Thoracic aorta (tissue), 2 donors: Measurements from ENCODE around the gene INSR. TPM values are rescaled to one million over a fixed set of nuclear protein-coding genes. Genes with fewer than 3 reads are reported as not detected.
"Not testable (repeated sequence)": the region's sequence is repeated elsewhere in the genome, so short reads cannot be mapped to it uniquely, and the experiment has no call there.

Source experiments
- ATAC-seq: fragments of 150-250 bp; one replicate; pipeline ENCODE4 v1.8.0; 2017; ENCODE audit warnings: low read depth; ENCODE audit not compliant: insufficient number of reproducible peaks, low FRiP score
- DNase-seq: peaks from one replicate; pipeline ENCODE4 v3.0.0-alpha.2; 2020; ENCODE audit warnings: low spot score
- H3K27ac ChIP-seq, 2 donors: fragments of 200-600 bp; sonication (generic); 1 replicate in 1 of 2; 2 replicates in 1 of 2; pipeline ENCODE4 v1.5.1; 2016; ENCODE audit warnings: mild to moderate bottlenecking in 2 of 2, moderate library complexity in 2 of 2
- H3K27me3 ChIP-seq: fragments of 200-600 bp; sonication (generic); replicated peaks from 2 replicates; pipeline ENCODE4 v1.6.0; 2016; ENCODE audit warnings: mild to moderate bottlenecking; ENCODE audit not compliant: insufficient read depth
- H3K36me3 ChIP-seq: fragments of 200-600 bp; sonication (generic); one replicate; pipeline ENCODE4 v1.5.1; 2016
- H3K4me1 ChIP-seq, 2 donors: fragments of 200-600 bp; sonication (generic); 1 replicate in 1 of 2; 2 replicates in 1 of 2; pipeline versions ENCODE4 v1.5.1 to v1.6.0; 2016; ENCODE audit warnings: low read depth in 2 of 2, mild to moderate bottlenecking in 1 of 2; ENCODE audit not compliant: control insufficient read depth in 1 of 2
- H3K4me3 ChIP-seq: fragments of 200-600 bp; sonication (generic); 2 replicates; pipeline ENCODE4 v1.5.1; 2016; ENCODE audit warnings: mild to moderate bottlenecking
- H3K9me3 ChIP-seq: fragments of 200-600 bp; sonication (generic); 2 replicates; pipeline ENCODE4 v1.5.1; 2016
- CTCF ChIP-seq: fragments of 200-600 bp; sonication (generic); IDR thresholded peaks from one replicate; pipeline ENCODE4 v1.5.1; 2019; ENCODE audit warnings: antibody characterized with exemption
- total RNA-seq, 2 donors: library from RNA; depleted of rRNA; stranded (reverse); fragments of >200 nt; gene quantifications; one replicate each; pipeline versions ENCODE4 v1.1.0 to v1.2.3, GENCODE V29; 2016

The INSR gene
- total RNA-seq, 2 donors from 2014 or later = 102 to 116 TPM

- TF ChIP-seq CTCF = no peak
- H3K4me1 ChIP-seq = peaks cover 7 to 35% of the 10 kb centered on the region in 2 donors
- H3K27ac ChIP-seq = no peak overlapping the region
- no peaks in the 10 kb centered on the region for H3K36me3 ChIP-seq
- DNase-seq (no peak), ATAC-seq (no peak)
- H3K4me3 ChIP-seq = no peak overlapping the region
- H3K27me3 ChIP-seq = no peaks in the 10 kb centered on the region
- no peaks in the 10 kb centered on the region for H3K9me3 ChIP-seq
These were observed 64.5 kb downstream of the INSR start for GRCh38 chr19:7229735-7230134.

GRCh38 chr19:7228935-7229541 lies 65.2 kb downstream of the INSR start:
- H3K4me3 ChIP-seq = no peak overlapping the region
- TF ChIP-seq CTCF = no peak
- H3K27ac ChIP-seq = no peak overlapping the region
- H3K27me3 ChIP-seq = no peaks in the 10 kb centered on the region
- peaks cover 7 to 42% of the 10 kb centered on the region in 2 donors for H3K4me1 ChIP-seq
- H3K9me3 ChIP-seq = no peaks in the 10 kb centered on the region
- DNase-seq (no peak), ATAC-seq (no peak)
- no peaks in the 10 kb centered on the region for H3K36me3 ChIP-seq

GRCh38 chr19:7227735-7228134 lies 66.5 kb downstream of the INSR start:
- Histone ChIP-seq H3K27ac (no peak overlapping the region), H3K27me3 (no peaks in the 10 kb centered on the region), H3K36me3 (no peaks in the 10 kb centered on the region), H3K9me3 (no peaks in the 10 kb centered on the region), H3K4me3 (no peak overlapping the region), H3K4me1 (peaks cover 7 to 44% of the 10 kb centered on the region in 2 donors)
- no peak for TF ChIP-seq CTCF
- DNase-seq = no peak
- ATAC-seq = no peak

GRCh38 chr19:7227149-7227548 lies 67.1 kb downstream of the INSR start:
- not testable (repeated sequence) for H3K9me3 ChIP-seq, DNase-seq, H3K36me3 ChIP-seq, H3K4me3 ChIP-seq, ATAC-seq, H3K27me3 ChIP-seq
- Histone ChIP-seq H3K4me1 (peaks cover 7 to 44% of the 10 kb centered on the region in 2 donors), H3K27ac (peak overlapping the region in 1 of 2 donors; percentile 37)

GRCh38 chr19:7226739-7227138 lies 67.5 kb downstream of the INSR start:
- Histone ChIP-seq H3K9me3 (no peaks in the 10 kb centered on the region), H3K27me3 (no peaks in the 10 kb centered on the region), H3K36me3 (no peaks in the 10 kb centered on the region), H3K4me3 (no peak overlapping the region), H3K4me1 (peaks cover 7 to 43% of the 10 kb centered on the region in 2 donors), H3K27ac (peak overlapping the region in 1 of 2 donors; percentile 37)
- DNase-seq (no peak), ATAC-seq (no peak)
- TF ChIP-seq CTCF = no peak

- H3K36me3 ChIP-seq = no peaks in the 10 kb centered on the region
- no peaks in the 10 kb centered on the region for H3K9me3 ChIP-seq
- ATAC-seq = no peak
- peaks cover 7 to 33% of the 10 kb centered on the region in 2 donors for H3K4me1 ChIP-seq
- no peak overlapping the region for H3K27ac ChIP-seq
- no peak overlapping the region for H3K4me3 ChIP-seq
- H3K27me3 ChIP-seq = no peaks in the 10 kb centered on the region
- TF ChIP-seq CTCF = no peak
- no peak for DNase-seq
These were observed 68.5 kb downstream of the INSR start for GRCh38 chr19:7225741-7226140.
